GM21360 (cell line): Measurements from ENCODE around the gene RDH13.

Source experiments
- ATAC-seq: cut with Tn5 transposase; IDR thresholded peaks from one replicate; pipeline ENCODE4 v1.9.1; 2021; ENCODE audit warnings: mild to moderate bottlenecking, moderate library complexity; ENCODE audit not compliant: unreplicated experiment

The RDH13 gene

DNA sequence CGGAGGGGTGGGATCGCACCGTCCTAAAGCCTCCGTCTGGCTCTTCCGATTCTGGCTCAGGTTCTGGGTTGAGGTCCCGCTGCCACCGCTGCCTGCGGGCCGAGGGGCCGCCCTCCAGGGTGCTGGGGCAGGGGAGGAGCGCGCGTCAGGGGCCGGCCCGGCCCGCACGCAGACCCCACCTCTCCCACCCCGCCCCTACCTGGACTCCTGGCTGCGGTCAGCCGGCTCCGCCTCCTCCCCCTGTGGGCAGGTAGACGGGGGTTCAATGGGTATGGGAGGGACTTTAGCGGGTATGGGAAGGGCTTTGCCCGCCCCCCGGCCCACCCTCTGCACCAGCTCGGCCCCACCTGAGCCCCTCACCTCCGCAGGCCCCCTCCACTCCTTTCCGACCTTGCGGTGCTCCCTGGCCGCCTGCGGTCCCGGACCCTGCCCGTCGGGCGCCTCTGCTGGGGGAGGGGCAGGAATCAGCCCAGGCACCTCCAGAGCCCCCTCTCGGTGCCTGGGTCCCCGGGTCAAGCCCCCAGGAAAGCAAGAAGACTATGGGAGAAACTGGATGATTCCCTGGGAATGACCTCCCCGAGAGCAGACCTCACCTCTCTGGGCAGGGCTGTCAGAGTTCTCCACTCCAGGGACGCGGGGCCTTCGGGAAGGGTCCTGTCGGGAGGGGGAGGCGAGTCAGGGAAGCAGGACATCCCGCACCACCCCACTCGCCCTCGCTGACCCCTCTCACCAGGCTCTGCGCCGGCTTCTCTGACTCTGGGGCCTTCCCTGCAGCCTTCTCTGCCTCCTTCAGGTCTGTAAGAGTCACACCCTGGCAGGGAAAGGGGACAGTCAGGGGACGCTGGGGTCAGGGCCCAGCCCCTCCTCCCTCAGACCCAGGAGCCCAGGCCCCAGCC lies 29.7 kb upstream of the RDH13 start:
- ATAC-seq = no peak

DNA sequence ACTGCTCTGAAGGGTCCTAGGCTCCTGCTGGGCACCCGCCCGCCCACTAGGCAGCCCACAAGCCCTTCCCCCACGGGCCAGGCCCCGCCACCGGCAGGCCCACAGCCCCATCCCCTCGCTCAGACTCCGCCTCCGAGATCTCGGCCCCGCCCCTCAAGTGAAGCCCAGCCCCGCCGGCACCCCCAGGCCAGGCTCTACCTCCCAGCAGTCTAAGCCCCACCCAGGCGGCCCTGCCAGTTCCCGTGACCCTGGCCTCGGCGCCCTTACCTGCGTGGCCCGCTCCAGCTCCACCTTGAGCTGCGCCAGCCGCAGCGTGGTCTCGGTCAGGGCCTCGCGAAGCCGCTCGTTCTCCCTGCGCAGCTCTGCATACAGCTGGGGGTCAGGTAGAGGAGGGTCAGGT lies 29.0 kb upstream of the RDH13 start:
- ATAC-seq = no peak

DNA sequence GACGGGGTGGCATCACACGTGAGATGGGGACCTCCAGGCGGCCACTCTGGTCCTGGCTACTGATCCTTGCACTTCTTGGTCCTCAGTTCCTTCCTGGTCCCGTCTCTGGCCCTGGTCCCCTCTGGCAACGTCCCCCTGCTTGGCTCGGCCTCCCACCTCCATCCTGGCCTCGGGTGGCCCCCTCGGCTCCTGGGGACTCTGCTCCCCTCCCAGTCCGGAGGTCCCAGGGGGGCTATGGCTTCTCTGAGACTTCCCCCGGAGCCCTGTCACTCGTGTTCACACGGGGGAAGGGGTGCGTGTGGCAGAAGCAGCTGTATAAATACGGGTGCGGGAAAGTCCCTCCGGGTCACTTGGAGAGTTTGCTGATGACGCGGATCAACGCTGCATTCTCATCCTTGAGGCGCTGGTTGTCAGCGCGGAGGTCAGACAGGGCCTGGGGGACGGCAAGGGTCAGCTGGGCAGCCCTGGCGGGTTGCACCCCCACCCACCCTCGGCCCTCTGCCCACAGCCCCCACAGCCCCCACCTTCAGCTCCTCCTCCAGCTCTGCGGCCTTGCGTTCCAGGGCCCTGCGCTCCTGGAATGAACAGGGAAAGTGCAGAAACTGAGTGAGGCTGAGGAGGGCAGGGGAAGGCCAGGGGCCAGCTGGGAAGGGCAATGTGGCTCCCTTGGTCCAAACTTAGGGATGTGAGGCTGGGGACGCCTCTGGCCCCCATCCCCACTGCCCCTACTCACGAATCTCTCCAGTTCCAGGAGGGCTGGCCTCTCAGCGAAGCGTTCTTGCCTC lies 28.4 kb upstream of the RDH13 start:
- ATAC-seq = no peak

DNA sequence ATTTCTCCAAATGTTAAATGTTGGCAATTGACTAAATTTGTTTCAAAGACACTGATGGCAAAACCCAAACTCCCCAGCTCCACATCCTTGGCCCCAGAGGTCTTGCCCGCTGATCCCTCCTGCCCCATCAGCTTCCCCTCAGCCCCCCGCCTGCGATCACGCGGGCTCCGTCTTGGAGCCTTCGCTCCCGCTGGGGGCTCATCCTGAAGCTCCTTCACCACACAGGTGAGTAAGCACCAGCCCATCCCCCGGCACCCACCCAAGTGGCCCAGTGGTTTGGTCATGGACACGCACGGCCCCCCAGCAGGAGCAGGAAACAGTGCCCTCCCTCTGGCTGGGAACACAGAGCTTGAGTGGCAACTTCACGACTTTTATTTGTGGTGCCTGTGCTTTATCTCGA lies 27.6 kb upstream of the RDH13 start:
- no peak for ATAC-seq

DNA sequence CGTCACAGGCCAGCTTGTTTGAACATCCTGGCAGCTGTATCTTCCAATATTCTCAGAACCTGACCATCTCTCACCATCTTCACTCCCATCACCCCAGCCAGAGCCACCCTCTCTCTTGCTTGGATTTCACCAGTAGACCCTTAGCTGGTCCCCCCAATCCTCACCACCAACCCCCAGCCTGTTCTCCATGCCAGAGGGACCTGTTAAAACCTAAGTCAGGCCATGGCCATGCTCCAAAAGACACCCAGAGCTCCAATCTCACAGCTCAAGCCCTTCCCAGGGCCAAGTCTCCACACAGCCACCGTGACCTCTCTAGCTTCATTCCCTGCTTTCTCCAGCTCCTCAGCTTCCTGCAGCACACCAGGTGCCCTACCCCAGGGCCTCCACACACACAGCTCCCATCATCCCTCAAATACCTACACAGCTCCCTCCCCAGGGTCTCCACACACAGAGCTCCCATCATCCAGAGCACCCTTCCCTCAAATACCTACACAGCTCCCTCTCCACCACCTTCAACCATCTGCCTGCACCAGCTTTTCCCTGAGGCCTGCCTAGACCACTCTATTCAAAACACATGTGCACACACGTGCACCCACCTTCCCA lies 26.5 kb upstream of the RDH13 start:
- ATAC-seq = no peak

DNA sequence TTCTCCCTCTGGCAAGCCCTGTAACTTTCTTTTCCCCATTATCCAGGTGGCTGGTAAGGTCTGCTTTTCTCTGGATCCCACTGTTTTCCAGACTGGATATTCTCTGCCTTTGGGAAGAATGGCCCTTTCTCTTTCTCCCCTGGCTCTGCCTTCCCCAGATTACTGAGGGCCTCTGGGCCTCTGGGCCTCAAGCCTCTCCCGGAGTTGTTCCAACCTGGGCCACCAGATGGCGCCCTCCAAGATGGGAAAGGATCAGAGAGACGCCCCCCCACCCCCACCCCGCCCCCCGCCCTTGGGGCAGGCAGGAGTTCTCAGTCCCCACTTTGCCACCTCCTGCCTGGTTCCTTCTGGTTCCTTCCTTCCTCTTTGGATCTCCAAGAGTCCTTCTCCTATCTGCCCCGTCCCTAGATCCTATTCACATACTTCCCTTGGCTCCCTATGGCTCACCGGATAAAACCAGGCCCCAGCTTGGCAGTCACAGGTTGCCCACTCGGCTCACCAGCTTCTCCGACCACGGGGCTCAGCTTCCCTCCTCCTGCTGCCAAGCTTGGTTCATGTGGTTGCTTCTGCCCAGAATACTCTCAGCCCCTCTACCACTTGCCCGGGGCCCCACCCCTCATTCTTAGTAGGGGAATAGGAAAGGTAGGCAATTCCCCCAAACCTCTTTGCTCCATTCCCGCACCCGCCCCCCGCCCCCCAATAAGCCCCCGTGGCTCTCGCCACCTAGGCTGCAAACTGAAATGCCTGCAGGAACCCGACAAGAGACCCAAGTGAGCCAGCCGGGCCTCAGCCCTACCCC lies 25.8 kb upstream of the RDH13 start:
- no peak for ATAC-seq

DNA sequence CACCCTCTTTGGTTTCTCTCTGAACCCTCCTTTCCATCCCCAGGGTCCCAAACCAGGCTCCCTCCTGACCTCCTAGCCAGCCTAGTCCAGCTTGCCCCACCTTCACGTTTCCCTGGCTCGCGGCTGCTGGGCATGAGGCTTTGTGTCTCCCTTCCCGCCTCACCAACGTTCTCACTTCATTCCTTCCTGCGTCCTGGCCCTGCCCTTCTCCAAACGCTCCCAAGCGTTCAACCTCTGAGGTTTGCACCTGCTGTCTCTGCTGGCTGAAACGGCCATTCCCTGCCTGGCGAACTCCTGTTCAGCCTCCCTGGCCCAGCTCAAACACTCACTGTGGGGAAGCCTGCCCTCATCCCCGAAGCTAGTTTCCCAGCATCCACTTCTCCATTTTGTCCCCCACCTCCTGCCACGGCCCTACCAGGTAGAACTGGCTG lies 25.1 kb upstream of the RDH13 start:
- no peak for ATAC-seq

DNA sequence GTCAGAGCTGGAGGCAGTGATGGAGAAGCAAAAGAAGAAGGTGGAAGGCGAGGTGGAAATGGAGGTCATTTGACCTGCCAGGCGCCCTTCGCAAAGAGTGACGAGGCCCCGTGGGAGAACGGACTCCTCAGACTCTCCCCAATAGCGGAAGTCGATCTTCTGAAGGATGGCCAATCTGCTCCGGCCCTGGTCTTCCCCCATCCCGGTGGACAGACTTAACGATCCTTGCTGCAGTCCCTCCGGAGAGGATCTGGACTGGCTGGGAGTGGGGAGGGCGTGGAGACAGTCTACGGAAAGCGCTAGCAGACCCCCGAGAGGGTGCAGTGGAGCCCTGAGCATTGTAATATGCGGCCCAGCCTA lies 24.6 kb upstream of the RDH13 start:
- no peak for ATAC-seq

DNA sequence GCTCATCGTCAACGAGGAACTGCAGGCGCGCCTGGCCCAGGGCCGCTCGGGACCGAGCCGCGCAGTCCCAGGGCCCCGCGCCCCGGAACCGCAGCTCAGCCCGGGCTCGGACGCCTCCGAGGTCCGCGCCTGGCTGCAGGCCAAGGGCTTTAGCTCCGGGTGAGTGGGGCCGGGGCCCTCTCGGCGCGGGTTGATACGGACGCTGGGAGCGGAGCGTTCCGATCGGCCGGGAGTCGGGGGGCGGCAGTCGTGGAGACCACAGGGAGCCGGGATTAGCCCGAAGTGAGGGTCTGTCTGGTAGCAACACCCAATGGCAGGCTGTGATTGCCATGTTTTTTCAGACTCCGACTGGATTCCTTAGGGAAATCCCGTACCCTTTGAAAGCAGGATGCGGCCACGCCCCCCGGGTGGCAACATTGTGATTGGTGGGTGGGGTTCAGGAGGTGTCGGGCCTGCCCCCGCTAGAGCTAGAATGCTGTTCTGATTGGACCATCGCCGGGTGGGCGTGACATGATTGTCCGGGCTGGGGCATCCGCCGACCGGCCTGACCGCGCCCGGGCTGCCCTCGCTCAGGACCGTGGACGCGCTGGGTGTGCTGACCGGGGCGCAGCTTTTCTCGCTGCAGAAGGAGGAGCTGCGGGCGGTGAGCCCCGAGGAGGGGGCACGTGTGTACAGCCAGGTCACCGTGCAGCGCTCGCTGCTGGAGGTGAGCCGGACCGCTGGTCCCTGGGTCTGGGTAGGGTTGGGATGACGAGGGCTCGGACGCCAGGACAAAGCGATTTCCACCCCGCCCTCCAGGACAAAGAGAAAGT lies 24.0 kb upstream of the RDH13 start:
- ATAC-seq = no peak

DNA sequence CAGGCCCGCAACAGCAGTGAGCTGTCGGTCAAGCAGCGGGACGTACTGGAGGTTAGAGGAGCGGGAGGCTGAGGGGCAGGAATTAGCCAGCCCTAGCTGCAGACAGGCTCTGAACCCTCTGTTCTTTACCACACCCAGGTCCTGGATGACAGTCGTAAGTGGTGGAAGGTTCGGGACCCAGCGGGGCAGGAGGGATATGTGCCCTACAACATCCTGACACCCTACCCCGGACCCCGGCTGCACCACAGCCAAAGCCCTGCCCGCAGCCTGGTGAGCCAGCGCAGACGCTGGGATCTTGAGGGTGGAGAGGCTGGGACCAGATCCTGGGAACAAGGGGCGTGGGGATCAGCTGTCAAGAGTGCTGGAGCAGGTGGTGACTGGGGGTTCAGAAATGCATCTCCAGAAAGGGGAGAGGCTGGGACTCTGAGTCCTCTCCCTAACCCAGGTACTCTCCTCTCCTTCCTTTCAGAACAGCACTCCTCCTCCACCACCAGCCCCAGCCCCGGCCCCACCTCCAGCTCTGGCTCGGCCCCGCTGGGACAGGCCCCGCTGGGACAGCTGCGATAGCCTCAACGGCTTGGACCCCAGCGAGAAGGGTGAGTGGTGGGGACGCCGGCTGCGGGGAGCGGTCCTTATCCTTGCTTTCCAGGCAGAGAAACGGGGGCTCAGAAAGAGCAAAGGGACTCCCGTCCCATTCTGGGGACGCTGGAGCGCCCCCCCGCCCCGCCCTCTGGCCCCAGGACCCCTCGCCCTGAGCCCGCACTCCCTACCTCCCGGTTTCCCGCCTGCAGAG lies 23.2 kb upstream of the RDH13 start:
- no peak for ATAC-seq

DNA sequence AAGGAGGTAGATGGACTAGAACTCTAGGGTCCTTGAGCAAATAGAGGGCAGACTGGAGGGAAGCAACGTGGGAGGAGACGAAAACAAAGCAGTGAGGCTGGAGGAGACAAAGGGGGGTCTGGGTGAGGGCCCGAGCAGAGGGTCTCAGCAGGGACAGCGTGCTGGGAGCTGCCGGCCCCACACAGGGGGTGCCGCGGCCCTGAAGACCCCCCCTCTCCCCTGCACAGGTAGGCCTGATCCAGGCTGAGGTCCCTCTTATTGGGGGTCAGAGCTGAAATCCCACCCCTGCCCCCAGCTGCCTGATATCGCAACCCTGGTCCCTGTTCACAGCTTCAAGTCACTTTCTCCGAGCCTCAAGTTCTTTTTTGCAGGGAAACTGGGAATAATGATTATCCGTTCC lies 21.5 kb upstream of the RDH13 start:
- ATAC-seq = no peak

DNA sequence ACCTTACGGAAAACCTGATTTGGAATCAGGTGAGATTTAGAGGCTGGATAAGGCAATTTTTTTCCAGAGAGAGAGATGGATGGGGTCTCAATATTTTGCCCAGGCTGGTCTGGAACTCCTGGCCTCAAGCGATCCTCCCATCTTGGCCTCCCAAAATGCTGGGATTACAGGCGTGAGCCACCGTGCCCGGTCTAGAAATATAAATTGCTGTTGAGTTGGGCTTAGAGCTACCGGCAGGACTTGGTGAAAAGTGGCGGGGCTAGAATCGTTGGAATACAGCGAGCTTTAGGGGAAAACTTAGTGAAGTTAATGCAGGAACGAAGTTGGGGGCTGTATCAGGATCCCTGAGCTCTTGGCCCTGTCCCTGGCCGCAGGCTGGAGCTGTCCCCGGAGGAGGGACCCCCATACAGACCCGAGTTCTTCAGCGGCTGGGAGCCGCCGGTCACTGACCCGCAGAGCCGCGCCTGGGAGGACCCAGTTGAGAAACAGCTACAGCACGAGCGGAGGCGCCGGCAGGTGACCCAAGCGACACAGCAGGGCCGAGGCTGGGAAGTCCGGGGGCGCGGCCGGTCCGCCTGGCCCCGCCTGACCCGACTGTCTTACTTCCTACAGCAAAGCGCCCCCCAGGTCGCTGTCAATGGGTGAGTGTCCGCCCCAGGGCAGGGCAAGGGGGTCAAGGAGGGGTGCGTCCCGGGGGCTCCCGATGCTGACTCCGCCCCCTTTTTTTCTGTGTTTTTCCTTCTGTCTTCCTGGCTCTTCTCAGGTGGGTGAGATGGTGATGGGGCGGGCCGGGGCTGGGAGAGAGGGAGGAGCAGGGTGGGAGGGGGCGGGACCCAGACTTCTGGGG lies 20.3 kb upstream of the RDH13 start:
- no peak for ATAC-seq

DNA sequence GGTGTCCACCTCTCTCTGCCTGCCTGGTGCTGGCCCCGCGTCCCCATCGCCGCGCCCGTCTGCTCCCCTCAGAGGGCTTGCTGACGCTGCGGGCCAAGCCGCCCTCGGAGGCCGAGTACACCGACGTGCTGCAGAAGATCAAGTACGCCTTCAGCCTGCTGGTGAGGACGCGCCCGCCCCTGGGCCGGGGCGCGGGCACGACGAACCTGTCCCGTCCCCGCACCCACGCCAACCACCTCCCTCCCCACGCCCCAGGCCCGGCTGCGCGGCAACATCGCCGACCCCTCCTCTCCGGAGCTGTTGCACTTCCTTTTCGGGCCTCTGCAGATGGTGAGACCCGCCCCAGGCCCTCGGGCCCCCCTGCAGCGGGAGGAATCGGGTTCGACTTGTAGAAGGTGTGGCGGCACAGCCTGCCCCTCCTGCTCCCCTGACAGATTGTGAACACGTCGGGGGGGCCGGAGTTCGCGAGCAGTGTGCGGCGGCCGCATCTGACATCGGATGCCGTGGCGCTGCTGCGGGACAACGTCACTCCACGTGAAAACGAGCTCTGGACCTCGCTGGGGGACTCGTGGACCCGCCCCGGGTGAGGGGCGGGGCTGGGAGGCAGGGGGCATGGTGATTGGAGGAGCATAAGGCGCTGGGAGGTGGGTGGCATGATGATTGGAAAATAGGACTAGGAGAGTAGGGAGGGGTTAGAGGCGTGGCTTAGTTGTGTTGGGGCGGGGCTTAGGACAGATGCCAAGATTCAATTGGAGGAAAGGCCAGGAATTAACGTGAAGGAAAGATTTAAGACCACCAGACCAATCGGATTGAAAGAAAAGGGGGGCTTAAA lies 19.3 kb upstream of the RDH13 start:
- ATAC-seq = no peak

DNA sequence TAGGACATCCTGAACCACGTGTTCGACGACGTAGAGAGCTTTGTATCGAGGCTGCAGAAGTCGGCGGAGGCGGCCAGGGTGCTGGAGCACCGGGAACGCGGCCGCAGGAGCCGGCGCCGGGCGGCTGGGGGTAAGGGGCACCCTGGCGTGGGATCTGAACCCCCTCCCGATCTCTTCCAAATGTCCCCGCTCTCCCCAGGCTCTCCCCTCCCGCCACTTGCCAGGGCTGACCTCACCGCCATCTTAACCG lies 18.7 kb upstream of the RDH13 start:
- ATAC-seq = no peak

DNA sequence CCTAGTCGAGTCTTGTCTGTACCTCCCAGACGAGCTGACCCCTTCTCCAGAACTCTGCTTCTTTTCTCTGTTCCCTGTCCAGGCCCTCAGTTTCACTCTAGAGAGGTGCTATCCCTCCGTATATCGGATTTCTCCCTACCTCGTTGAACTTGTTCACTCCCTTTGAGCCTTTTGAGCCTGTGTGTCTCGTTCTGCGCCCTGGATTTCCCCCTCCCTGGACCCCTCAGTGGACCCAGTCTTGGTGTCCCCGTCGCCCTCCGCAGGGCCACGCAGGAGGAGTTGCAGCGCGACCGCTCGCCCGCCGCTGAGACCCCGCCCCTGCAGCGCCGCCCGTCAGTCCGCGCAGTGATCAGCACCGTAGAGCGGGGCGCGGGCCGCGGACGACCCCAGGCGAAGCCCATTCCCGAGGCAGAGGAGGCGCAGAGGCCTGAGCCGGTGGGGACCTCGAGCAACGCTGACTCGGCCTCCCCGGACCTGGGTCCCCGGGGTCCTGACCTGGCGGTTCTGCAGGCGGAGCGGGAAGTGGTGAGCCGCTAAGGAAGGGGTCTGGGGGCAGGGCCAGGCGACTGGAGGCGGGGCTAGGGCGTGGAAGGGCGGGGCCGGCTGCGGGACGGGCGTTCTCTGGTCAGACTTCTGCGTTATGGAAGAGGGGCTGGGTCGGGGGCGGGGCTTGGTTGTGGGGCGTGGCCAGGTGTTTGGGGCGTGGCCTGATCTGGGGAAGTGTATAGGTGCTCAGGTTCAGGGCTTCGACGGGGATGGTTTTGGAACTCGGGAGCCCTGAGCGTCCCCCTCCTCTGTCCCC lies 18.2 kb upstream of the RDH13 start:
- ATAC-seq = peak; percentile 66

DNA sequence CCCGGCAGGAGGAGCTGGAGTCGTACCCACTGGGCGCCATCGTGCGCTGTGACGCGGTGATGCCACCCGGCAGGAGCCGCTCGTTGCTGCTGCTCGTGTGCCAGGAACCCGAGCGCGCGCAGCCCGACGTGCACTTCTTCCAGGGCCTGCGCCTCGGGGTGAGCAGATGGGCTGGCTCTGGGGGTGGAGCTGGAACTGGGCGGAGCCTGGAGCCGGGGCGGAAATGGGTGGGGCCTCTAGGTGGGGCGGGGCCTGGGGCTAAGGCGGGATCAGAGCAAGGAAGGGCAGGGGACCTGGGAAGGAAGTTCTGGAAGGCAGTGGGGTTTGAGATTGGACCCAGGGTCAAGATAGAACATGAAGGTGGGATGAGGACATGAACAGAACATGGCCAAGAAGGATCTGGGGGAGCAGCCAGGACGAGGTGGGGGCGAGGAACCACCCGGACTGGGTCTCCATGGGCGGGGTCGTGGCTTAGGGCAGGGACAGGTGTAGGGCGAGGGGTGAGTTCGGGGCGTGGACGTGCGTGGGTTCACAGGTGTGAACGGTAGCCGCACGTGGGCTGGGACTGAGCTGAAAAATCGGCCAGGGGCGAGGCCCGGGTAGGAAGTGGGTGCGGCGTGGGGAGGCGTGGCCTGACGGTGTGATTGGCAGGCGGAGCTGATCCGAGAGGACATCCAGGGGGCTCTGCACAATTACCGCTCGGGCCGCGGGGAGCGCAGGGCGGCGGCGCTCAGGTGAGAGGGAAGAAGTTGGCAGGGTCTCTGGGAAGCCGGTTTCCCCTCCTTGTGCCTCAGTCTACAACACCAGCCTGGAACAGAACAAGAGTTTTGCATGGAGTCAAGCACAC lies 17.4 kb upstream of the RDH13 start:
- ATAC-seq = no peak
